HepG2 (cell line): Measurements from ENCODE around the gene ASB7. TPM values are rescaled to one million over a fixed set of nuclear protein-coding genes. Genes with fewer than 3 reads are reported as not detected.

Experiments
- ATAC-seq: fragments of 200-7000 bp; cut with Tn5 transposase; 3 replicates; pipeline ENCODE4 v1.9.1; 2020; ENCODE audit warnings: mild to moderate bottlenecking, moderate library complexity
- BruUV-seq: library from RNA; stranded (reverse); fragments of 400-500 nt; replicated peaks from 2 replicates; lab custom pipeline; 2021; lab: Mats Ljungman, UMichigan
- CTCF ChIA-PET: fragments of 300-600 bp; formaldehyde crosslinking; extraction: SDS; loops from one replicate; lab custom pipeline; 2021; ENCODE audit warnings: low total read pairs, inconsistent platforms, low intra/inter-chr PET ratio; lab: Yijun Ruan, JAX
- POLR2A ChIA-PET: fragments of 350-600 bp; sonication (Branson Sonifier 250); formaldehyde crosslinking; loops from one replicate; lab custom pipeline; 2020; ENCODE audit warnings: antibody characterized with exemption, inconsistent platforms; lab: Yijun Ruan, JAX
- DNase-seq: peaks from one replicate; pipeline ENCODE4 v3.0.0-alpha.2; 2015; ENCODE audit warnings: low spot score
- FAIRE-seq: peaks from 3 replicates; lab custom pipeline; 2011; peaks lifted over from hg19 to GRCh38; lab: Jason Lieb, UNC
- H2AFZ ChIP-seq: one replicate; pipeline ENCODE4 v1.6.1; 2011; ENCODE audit warnings: low read length, inconsistent platforms
- H3K27ac ChIP-seq: fragments of 300-600 bp; 3 replicates; pipeline ENCODE4 v1.8.0; 2011; ENCODE audit warnings: mixed run types, mild to moderate bottlenecking, mixed read lengths, low read length, inconsistent platforms; ENCODE audit not compliant: insufficient read depth; ENCODE audit errors: extremely low read length
- H3K27me3 ChIP-seq, 2 experiments: fragments of 200-600 bp in 1 of 2; 2 replicates in 1 of 2; 3 replicates in 1 of 2; pipeline versions ENCODE4 v1.6.0 to v1.8.0; 2011; ENCODE audit warnings: low read length in 2 of 2, mild to moderate bottlenecking in 2 of 2, moderate library complexity in 2 of 2, inconsistent platforms in 1 of 2; ENCODE audit not compliant: insufficient read depth in 2 of 2, control insufficient read depth in 1 of 2
- H3K36me3 ChIP-seq, 2 experiments: fragments of 200-600 bp in 1 of 2; replicated peaks in 1 of 2; 2 replicates in 1 of 2; 3 replicates in 1 of 2; pipeline versions ENCODE4 v1.5.1 to v1.8.0; 2011; ENCODE audit warnings: low read length in 2 of 2, inconsistent platforms in 1 of 2; ENCODE audit not compliant: insufficient read depth in 2 of 2, control insufficient read depth in 1 of 2
- H3K4me1 ChIP-seq: 2 replicates; pipeline ENCODE4 v1.5.1; 2012; ENCODE audit warnings: low read length, inconsistent platforms; ENCODE audit not compliant: insufficient read depth
- H3K4me2 ChIP-seq: 2 replicates; pipeline ENCODE4 v1.6.0; 2011; ENCODE audit warnings: low read depth, low read length, inconsistent platforms
- H3K4me3 ChIP-seq, 3 experiments: fragments of 200-600 bp in 1 of 3; sonication (generic), shearing (Covaris generic) in 1 of 3; replicated peaks in 1 of 3; 2 replicates each; pipeline ENCODE4 v1.5.1; 2011 to 2016; ENCODE audit warnings: low read length in 3 of 3, inconsistent platforms in 2 of 3, low read depth in 2 of 3, mild to moderate bottlenecking in 2 of 3, control low read depth in 1 of 3, mixed read lengths in 1 of 3; ENCODE audit not compliant: insufficient read depth in 1 of 3
- H3K79me2 ChIP-seq: one replicate; pipeline ENCODE4 v1.6.1; 2011; ENCODE audit warnings: low read length, inconsistent platforms; ENCODE audit not compliant: insufficient read depth
- H3K9ac ChIP-seq: 2 replicates; pipeline ENCODE4 v1.6.0; 2011; ENCODE audit warnings: mild to moderate bottlenecking, low read depth, low read length, inconsistent platforms; ENCODE audit not compliant: insufficient read depth
- H3K9me3 ChIP-seq: 2 replicates; pipeline ENCODE4 v1.5.1; 2012; ENCODE audit warnings: mild to moderate bottlenecking, low read length
- H4K20me1 ChIP-seq: 2 replicates; pipeline ENCODE4 v1.6.0; 2011; ENCODE audit warnings: inconsistent platforms, mild to moderate bottlenecking, low read length, moderate library complexity; ENCODE audit not compliant: insufficient read depth
- MIER2 ChIP-seq: IDR thresholded peaks from 2 replicates; pipeline ENCODE4 v1.6.1; 2016; ENCODE audit warnings: missing biosample characterization, missing genetic modification reagents
- SIN3A ChIP-seq: IDR thresholded peaks from 2 replicates; pipeline ENCODE4 v1.6.1; 2011; ENCODE audit warnings: low read depth, mild to moderate bottlenecking, control low read depth, low read length, borderline replicate concordance
- ZNF235 ChIP-seq: sonication (generic); formaldehyde crosslinking; IDR thresholded peaks from 2 replicates; pipeline ENCODE4 v1.8.1; 2023; ENCODE audit warnings: mild to moderate bottlenecking, missing genetic modification reagents, borderline replicate concordance
- ZNF567 ChIP-seq: sonication (generic); formaldehyde crosslinking; IDR thresholded peaks from 2 replicates; pipeline ENCODE4 v1.8.1; 2023; ENCODE audit warnings: mild to moderate bottlenecking, missing genetic modification reagents, borderline replicate concordance
- ZNF703 ChIP-seq: sonication (generic); formaldehyde crosslinking; IDR thresholded peaks from 2 replicates; pipeline ENCODE4 v1.5.1; 2020; ENCODE audit warnings: missing genetic modification reagents, mild to moderate bottlenecking, moderate library complexity, borderline replicate concordance
- WGBS: methylation state at CpG from one replicate; pipeline ENCODE4 v1.1.6; 2017; ENCODE audit warnings: low lambda C conversion rate; 5-methylcytosine and 5-hydroxymethylcytosine counted together
- in situ Hi-C: cut with HindIII; loops from 2 replicates; pipeline ENCODE4 v1.10.0; 2017; ENCODE audit warnings: low pct_unique_long_range_greater_than_20kb; ENCODE audit not compliant: extremely low pct_ligation_motif_present
- intact Hi-C: fragments of 100-400 bp; cut with micrococcal nuclease; formaldehyde crosslinking; loops from one replicate; pipeline ENCODE4 v1.10.0; 2022; ENCODE audit not compliant: unreplicated experiment
- polyA plus RNA-seq, 8 experiments: library from polyadenylated mRNA; depleted of rRNA in 3 of 8; stranded (reverse) in 7 of 8; unstranded in 1 of 8; fragments of >200 nt; fragmentation: Illumina TruSeq in 4 of 8; extraction: Trizol in 4 of 8; gene quantifications; 2 replicates each; pipeline versions ENCODE4 v1.2.1 to v1.2.3, GENCODE V29; 2011 to 2016; ENCODE audit warnings: low read depth in 4 of 8, missing spikeins in 1 of 8, mixed read lengths in 1 of 8; ENCODE audit not compliant: insufficient read depth in 1 of 8
- total RNA-seq, 5 experiments: library from RNA; depleted of rRNA; stranded (reverse); fragments of >200 nt; fragmentation: Illumina TruSeq; extraction: Trizol; gene quantifications; 2 replicates each; pipeline ENCODE4 v1.2.3, GENCODE V29; 2016; ENCODE audit warnings: low read depth in 1 of 5
- TF ChIP-seq, protein P1 (sequence below): sonication (generic); formaldehyde crosslinking; IDR thresholded peaks from 2 replicates; pipeline ENCODE4 v1.5.1; 2020; ENCODE audit warnings: missing genetic modification reagents, mild to moderate bottlenecking, borderline replicate concordance

Gene ASB7
- total and polyA plus RNA-seq, 2 of the 13 experiments (the other 11 are each of a cell fraction or from before 2014, with no cell fraction given) = 7.7 to 12.1 TPM

DNA sequence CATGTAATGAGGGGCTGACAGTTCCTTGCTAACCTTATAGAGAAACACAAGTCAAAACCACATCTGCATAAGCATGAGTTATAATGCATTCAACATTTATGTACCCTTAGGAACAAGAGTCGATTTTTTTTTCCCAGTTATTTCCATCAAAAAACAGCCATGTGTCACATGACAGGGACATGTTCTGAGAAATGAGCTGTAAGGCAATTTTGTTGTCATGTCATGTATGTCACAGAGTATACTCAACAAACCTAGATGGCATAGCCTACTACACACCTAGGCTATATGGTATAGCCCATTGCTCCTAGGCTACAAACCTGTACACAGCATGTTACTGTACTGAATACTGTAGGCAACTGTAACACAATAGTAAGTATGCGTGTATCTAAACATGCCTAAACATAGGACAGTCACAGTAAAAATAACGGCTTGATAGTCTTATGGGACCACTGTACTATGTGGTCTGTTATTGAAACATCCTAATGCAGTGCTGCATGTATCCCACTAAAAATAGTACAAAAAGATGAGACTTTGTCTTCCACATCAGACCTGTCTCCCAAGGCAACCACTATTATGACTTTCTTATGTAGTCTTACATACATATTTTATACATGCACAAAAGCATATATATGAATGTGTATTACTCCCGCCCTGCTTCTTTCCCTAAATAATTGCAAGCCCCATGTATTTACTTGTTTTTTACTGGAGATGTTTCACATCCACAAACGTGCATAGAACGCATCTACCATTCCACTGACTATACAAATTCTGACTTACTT, 35.4 kb upstream of the ASB7 start (continued):
- no peak for TF ChIP-seq MIER2 (CRISPR knock-in tag)
- no peak for TF ChIP-seq ZNF235 (CRISPR knock-in tag)
- no peak for TF ChIP-seq ZNF567 (CRISPR knock-in tag)
- no peak for TF ChIP-seq SIN3A
- TF ChIP-seq, protein P1, sequence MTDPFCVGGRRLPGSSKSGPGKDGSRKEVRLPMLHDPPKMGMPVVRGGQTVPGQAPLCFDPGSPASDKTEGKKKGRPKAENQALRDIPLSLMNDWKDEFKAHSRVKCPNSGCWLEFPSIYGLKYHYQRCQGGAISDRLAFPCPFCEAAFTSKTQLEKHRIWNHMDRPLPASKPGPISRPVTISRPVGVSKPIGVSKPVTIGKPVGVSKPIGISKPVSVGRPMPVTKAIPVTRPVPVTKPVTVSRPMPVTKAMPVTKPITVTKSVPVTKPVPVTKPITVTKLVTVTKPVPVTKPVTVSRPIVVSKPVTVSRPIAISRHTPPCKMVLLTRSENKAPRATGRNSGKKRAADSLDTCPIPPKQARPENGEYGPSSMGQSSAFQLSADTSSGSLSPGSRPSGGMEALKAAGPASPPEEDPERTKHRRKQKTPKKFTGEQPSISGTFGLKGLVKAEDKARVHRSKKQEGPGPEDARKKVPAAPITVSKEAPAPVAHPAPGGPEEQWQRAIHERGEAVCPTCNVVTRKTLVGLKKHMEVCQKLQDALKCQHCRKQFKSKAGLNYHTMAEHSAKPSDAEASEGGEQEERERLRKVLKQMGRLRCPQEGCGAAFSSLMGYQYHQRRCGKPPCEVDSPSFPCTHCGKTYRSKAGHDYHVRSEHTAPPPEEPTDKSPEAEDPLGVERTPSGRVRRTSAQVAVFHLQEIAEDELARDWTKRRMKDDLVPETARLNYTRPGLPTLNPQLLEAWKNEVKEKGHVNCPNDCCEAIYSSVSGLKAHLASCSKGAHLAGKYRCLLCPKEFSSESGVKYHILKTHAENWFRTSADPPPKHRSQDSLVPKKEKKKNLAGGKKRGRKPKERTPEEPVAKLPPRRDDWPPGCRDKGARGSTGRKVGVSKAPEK (CRISPR knock-in tag) = no peak

DNA sequence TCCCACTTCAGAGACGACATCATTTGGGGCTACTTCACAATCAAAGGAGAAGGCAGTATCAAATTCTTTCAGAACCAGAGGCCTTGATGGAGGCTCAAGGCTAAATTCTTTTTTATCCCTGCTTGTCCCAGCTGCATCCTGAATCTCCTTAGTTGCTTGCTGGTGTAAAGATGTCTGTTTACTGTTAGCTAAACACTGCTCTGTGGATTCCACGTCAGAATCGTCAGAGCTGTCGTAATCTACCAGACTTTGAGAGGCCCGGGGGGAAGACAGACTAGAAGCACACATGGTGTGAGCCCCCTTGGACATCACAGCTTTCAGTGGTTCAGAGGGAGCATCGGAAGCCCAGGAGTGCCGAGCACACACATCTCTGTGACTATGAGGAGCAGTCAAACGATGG, 33.0 kb upstream of the ASB7 start:
- POLR2A ChIA-PET = no interaction called here
- Histone ChIP-seq H4K20me1 (no peaks in the 10 kb centered on the region), H3K27me3 (no peaks in the 10 kb centered on the region), H3K79me2 (no peaks in the 10 kb centered on the region), H3K9ac (no peak overlapping the region), H3K4me2 (no peak overlapping the region), H3K36me3 (peaks cover 0 to 35% of the 10 kb centered on the region in 2 experiments; a peak in 3 of 5 replicates), H2AFZ (no peak overlapping the region), H3K4me1 (no peaks in the 10 kb centered on the region), H3K4me3 (no peak overlapping the region), H3K27ac (no peak overlapping the region), H3K9me3 (no peaks in the 10 kb centered on the region)
- no peak for TF ChIP-seq ZNF703 (CRISPR knock-in tag)
- 77% methylated on average over 8 of the region's 8 CpGs for WGBS
- no peak for DNase-seq
- no TSS peak for BruUV-seq
- in situ Hi-C loops = no loop called here
- intact Hi-C loops = no loop called here
- no peak for ATAC-seq
- CTCF ChIA-PET = no interaction called here
- FAIRE-seq = no peak
